Activated CD4-positive, alpha-beta T cell treated with anti-CD3 and anti-CD28 coated beads, Interleukin-2, amount 10 ng/mL, durations not matched to agents 24 days and 14 days (primary cell): ENCODE results near the gene WDR26. TPM values are rescaled to one million over a fixed set of nuclear protein-coding genes. Genes with fewer than 3 reads are reported as not detected.

ENCODE experiments used
- DNase-seq: peaks from one replicate; pipeline ENCODE4 v3.0.0; 2022
- H3K27ac Mint-ChIP-seq: one replicate; pipeline ENCODE4 v1.8.0; 2022; ENCODE audit warnings: mild to moderate bottlenecking, mixed read lengths
- H3K27me3 Mint-ChIP-seq: one replicate; pipeline ENCODE4 v1.8.0; 2022; ENCODE audit warnings: mixed read lengths
- H3K36me3 Mint-ChIP-seq: one replicate; pipeline ENCODE4 v1.8.0; 2022; ENCODE audit warnings: low read depth, mild to moderate bottlenecking, mixed read lengths
- H3K4me1 Mint-ChIP-seq: one replicate; pipeline ENCODE4 v1.8.0; 2021; ENCODE audit warnings: mixed read lengths
- H3K4me3 Mint-ChIP-seq: one replicate; pipeline ENCODE4 v1.8.0; 2022; ENCODE audit warnings: mild to moderate bottlenecking, moderate library complexity, mixed read lengths
- H3K9me3 Mint-ChIP-seq: one replicate; pipeline ENCODE4 v1.8.0; 2021; ENCODE audit warnings: mixed read lengths
- intact Hi-C: fragments of 100-400 bp; cut with micrococcal nuclease; formaldehyde crosslinking; loops from one replicate; pipeline ENCODE4 v1.15.1; 2023
- total RNA-seq: library from RNA; stranded (reverse); gene quantifications from 2 replicates; pipeline ENCODE4 v1.2.3, GENCODE V29; 2022

The WDR26 gene
- total RNA-seq, 1 donor from 2014 or later = 90.9 TPM

- Mint-ChIP-seq H3K36me3 (peaks cover 14% of the 10 kb centered on the region), H3K27me3 (no peaks in the 10 kb centered on the region), H3K4me1 (peaks cover 12% of the 10 kb centered on the region), H3K4me3 (no peak overlapping the region), H3K27ac (peak overlapping the region; percentile 71), H3K9me3 (no peaks in the 10 kb centered on the region)
- intact Hi-C loops = no loop called here
- no peak for DNase-seq
Measured at GRCh38 chr1:224450561-224451350, 16.2 kb upstream of the WDR26 start.

GRCh38 chr1:224450159-224450558 is 15.6 kb upstream of the WDR26 start:
- Mint-ChIP-seq H3K4me3 (no peak overlapping the region), H3K36me3 (peaks cover 14% of the 10 kb centered on the region), H3K4me1 (peaks cover 12% of the 10 kb centered on the region), H3K27me3 (no peaks in the 10 kb centered on the region), H3K9me3 (no peaks in the 10 kb centered on the region), H3K27ac (peak overlapping the region; percentile 71)
- intact Hi-C loops = no loop called here
- no peak for DNase-seq

- Mint-ChIP-seq H3K4me3 (no peak overlapping the region), H3K27me3 (no peaks in the 10 kb centered on the region), H3K27ac (no peak overlapping the region), H3K4me1 (peaks cover 9% of the 10 kb centered on the region), H3K36me3 (peaks cover 14% of the 10 kb centered on the region), H3K9me3 (no peaks in the 10 kb centered on the region)
- DNase-seq = no peak
- intact Hi-C loops = no loop called here
Measured at GRCh38 chr1:224448453-224449017, 13.9 kb upstream of the WDR26 start.

GRCh38 chr1:224447971-224448370 is 13.4 kb upstream of the WDR26 start:
- DNase-seq = no peak
- Mint-ChIP-seq H3K4me1 (peaks cover 9% of the 10 kb centered on the region), H3K9me3 (no peaks in the 10 kb centered on the region), H3K27ac (no peak overlapping the region), H3K4me3 (no peak overlapping the region), H3K27me3 (no peaks in the 10 kb centered on the region), H3K36me3 (peaks cover 14% of the 10 kb centered on the region)
- intact Hi-C loops = no loop called here

- H3K4me3 Mint-ChIP-seq = no peak overlapping the region
Measured at GRCh38 chr1:224447251-224447650, 12.7 kb upstream of the WDR26 start.

GRCh38 chr1:224438989-224439388 is 4.4 kb upstream of the WDR26 start:
- DNase-seq = no peak
- no peak overlapping the region for H3K27ac Mint-ChIP-seq
- H3K36me3 Mint-ChIP-seq = peaks cover 11% of the 10 kb centered on the region
- peaks cover 20% of the 10 kb centered on the region for H3K4me1 Mint-ChIP-seq
- no peak overlapping the region for H3K4me3 Mint-ChIP-seq
- no peaks in the 10 kb centered on the region for H3K9me3 Mint-ChIP-seq
- intact Hi-C loops = loop anchor here (10.0 kb wide), 3 partner anchors 444 to 1006 kb away; no protein-coding TSS in a partner anchor
- H3K27me3 Mint-ChIP-seq = no peaks in the 10 kb centered on the region

More at GRCh38 chr1:224447251-224447650, 12.7 kb upstream of the WDR26 start:
- Mint-ChIP-seq H3K4me1 (peaks cover 9% of the 10 kb centered on the region), H3K27me3 (no peaks in the 10 kb centered on the region), H3K36me3 (peaks cover 14% of the 10 kb centered on the region), H3K9me3 (no peaks in the 10 kb centered on the region), H3K27ac (no peak overlapping the region)
- intact Hi-C loops = no loop called here
- no peak for DNase-seq

- Mint-ChIP-seq H3K9me3 (no peaks in the 10 kb centered on the region), H3K4me3 (peak overlapping the region; percentile 96), H3K4me1 (peaks cover 38% of the 10 kb centered on the region), H3K27me3 (no peaks in the 10 kb centered on the region), H3K36me3 (peaks cover 30% of the 10 kb centered on the region), H3K27ac (peak overlapping the region; percentile 51)
- intact Hi-C loops = loop anchor here (1.0 to 10.0 kb wide), 5 partner anchors 55 to 1009 kb away; no protein-coding TSS in a partner anchor
- DNase-seq = no peak
Measured at GRCh38 chr1:224435999-224436398, 1.4 kb upstream of the WDR26 start.

- intact Hi-C loops = loop anchor here (1.0 to 10.0 kb wide), 5 partner anchors 55 to 1009 kb away; no protein-coding TSS in a partner anchor
- peak overlapping the region; percentile 97 for H3K27ac Mint-ChIP-seq
- H3K9me3 Mint-ChIP-seq = no peaks in the 10 kb centered on the region
- no peak for DNase-seq
- H3K4me3 Mint-ChIP-seq = peak overlapping the region; percentile 96
- H3K36me3 Mint-ChIP-seq = peaks cover 35% of the 10 kb centered on the region
- peaks cover 43% of the 10 kb centered on the region for H3K4me1 Mint-ChIP-seq
- H3K27me3 Mint-ChIP-seq = no peaks in the 10 kb centered on the region
Measured at GRCh38 chr1:224435318-224435763, 744 bp upstream of the WDR26 start.

GRCh38 chr1:224433701-224434672 is 610 bp downstream of the WDR26 start:
- Mint-ChIP-seq H3K27ac (peak overlapping the region; percentile 87), H3K36me3 (peaks cover 36% of the 10 kb centered on the region), H3K4me1 (peaks cover 42% of the 10 kb centered on the region), H3K9me3 (no peaks in the 10 kb centered on the region), H3K27me3 (no peaks in the 10 kb centered on the region), H3K4me3 (peak overlapping the region; percentile 96)
- DNase-seq = peak; percentile 87
- intact Hi-C loops = loop anchor here (1.0 to 10.0 kb wide), 10 partner anchors 53 to 1011 kb away; partner anchors contain the start of genes CNIH4, DEGS1, FBXO28 and NVL

- no peaks in the 10 kb centered on the region for H3K27me3 Mint-ChIP-seq
- H3K4me3 Mint-ChIP-seq = peak overlapping the region; percentile 87
- peaks cover 39% of the 10 kb centered on the region for H3K36me3 Mint-ChIP-seq
- no peaks in the 10 kb centered on the region for H3K9me3 Mint-ChIP-seq
- peak; percentile 75 for DNase-seq
- peaks cover 41% of the 10 kb centered on the region for H3K4me1 Mint-ChIP-seq
- intact Hi-C loops = loop anchor here (2.0 to 10.0 kb wide), 8 partner anchors 102 to 1012 kb away; partner anchors contain the start of genes DEGS1, FBXO28, NVL and TP53BP2
- peak overlapping the region; percentile 87 for H3K27ac Mint-ChIP-seq
Measured at GRCh38 chr1:224433041-224433691, 1.4 kb downstream of the WDR26 start.

GRCh38 chr1:224432672-224433040 is 1.9 kb downstream of the WDR26 start:
- DNase-seq = peak; percentile 73
- H3K4me1 Mint-ChIP-seq = peaks cover 45% of the 10 kb centered on the region
- intact Hi-C loops = loop anchor here (2.0 to 10.0 kb wide), 8 partner anchors 102 to 1012 kb away; partner anchors contain the start of genes DEGS1, FBXO28, NVL and TP53BP2
- H3K9me3 Mint-ChIP-seq = no peaks in the 10 kb centered on the region
- H3K4me3 Mint-ChIP-seq = peak overlapping the region; percentile 87
- peaks cover 42% of the 10 kb centered on the region for H3K36me3 Mint-ChIP-seq
- H3K27me3 Mint-ChIP-seq = no peaks in the 10 kb centered on the region
- H3K27ac Mint-ChIP-seq = peak overlapping the region; percentile 87

GRCh38 chr1:224432146-224432545 is 2.5 kb downstream of the WDR26 start:
- peaks cover 46% of the 10 kb centered on the region for H3K36me3 Mint-ChIP-seq
- intact Hi-C loops = loop anchor here (2.0 to 10.0 kb wide), 8 partner anchors 101 to 1013 kb away; partner anchors contain the start of genes DEGS1, FBXO28, NVL and TP53BP2
- peak overlapping the region; percentile 87 for H3K4me3 Mint-ChIP-seq
- H3K9me3 Mint-ChIP-seq = no peaks in the 10 kb centered on the region
- peaks cover 49% of the 10 kb centered on the region for H3K4me1 Mint-ChIP-seq
- DNase-seq = no peak
- H3K27ac Mint-ChIP-seq = peak overlapping the region; percentile 87
- no peaks in the 10 kb centered on the region for H3K27me3 Mint-ChIP-seq
